HL-60 (cell line): ENCODE measurements around the gene OTOF.

Experiments
- DNase-seq, 2 experiments: peaks; one replicate each; pipeline ENCODE4 v3.0.0-alpha.2; 2010 to 2020; ENCODE audit warnings: low read depth in 1 of 2, low spot score in 1 of 2
- H3K27ac ChIP-seq: fragments of 250-450 bp; sonication (Bioruptor Pico); replicated peaks from 2 replicates; pipeline ENCODE4 v1.5.1; 2020; ENCODE audit warnings: mild to moderate bottlenecking, moderate library complexity
- H3K27me3 ChIP-seq: fragments of 250-450 bp; sonication (Bioruptor Pico); 2 replicates; pipeline ENCODE4 v1.5.1; 2021; ENCODE audit warnings: mild to moderate bottlenecking, moderate library complexity; ENCODE audit not compliant: insufficient read depth, poor library complexity, severe bottlenecking
- H3K4me3 ChIP-seq: replicated peaks from 2 replicates; pipeline ENCODE4 v1.5.1; 2011; ENCODE audit warnings: mild to moderate bottlenecking, control low read depth, low read length; ENCODE audit not compliant: insufficient read depth
- GABPA ChIP-seq: IDR thresholded peaks from 2 replicates; pipeline ENCODE4 v1.6.1; 2012; ENCODE audit warnings: low read depth
- POLR2AphosphoS5 ChIP-seq: IDR thresholded peaks from 2 replicates; pipeline ENCODE4 v1.6.1; 2012; ENCODE audit warnings: low read depth
- SPI1 ChIP-seq: IDR thresholded peaks from 2 replicates; pipeline ENCODE4 v1.6.1; 2012; ENCODE audit warnings: low read depth, mild to moderate bottlenecking, borderline replicate concordance
- TF ChIP-seq, protein P1 (sequence below): IDR thresholded peaks from 2 replicates; pipeline ENCODE4 v1.6.1; 2012; ENCODE audit warnings: low read depth; ENCODE audit not compliant: insufficient replicate concordance
- TF ChIP-seq, protein P2 (sequence below): IDR thresholded peaks from one replicate; pipeline ENCODE4 v1.5.1; 2011; ENCODE audit warnings: low read length, control low read depth, inconsistent platforms; ENCODE audit not compliant: insufficient read depth

OTOF gene

DNA sequence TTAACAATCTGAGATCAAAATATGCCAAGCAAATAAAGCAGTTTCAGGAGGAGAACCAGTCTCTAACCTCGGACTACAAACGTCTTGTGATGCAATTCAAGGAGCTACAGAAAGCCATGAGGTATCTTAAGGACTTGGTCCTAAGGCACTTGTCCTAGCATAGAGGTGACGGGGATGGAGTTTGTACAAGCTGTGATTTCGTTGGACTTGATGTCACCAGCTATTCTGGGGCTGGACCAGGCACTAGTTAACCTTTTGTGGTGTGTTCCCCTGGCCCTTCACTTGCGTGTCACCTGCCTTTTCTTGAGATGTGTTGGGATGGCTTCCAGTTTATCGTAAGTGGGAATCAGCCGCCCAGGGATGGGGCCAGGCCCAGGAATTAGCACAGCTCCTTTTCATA is 33.7 kb downstream of the OTOF start:
- Histone ChIP-seq H3K4me3 (no peak overlapping the region), H3K27me3 (no peaks in the 10 kb centered on the region), H3K27ac (no peak overlapping the region)
- DNase-seq, result no peak
- TF ChIP-seq POLR2AphosphoS5 (no peak), GABPA (no peak), SPI1 (no peak)
- TF ChIP-seq, protein P1, sequence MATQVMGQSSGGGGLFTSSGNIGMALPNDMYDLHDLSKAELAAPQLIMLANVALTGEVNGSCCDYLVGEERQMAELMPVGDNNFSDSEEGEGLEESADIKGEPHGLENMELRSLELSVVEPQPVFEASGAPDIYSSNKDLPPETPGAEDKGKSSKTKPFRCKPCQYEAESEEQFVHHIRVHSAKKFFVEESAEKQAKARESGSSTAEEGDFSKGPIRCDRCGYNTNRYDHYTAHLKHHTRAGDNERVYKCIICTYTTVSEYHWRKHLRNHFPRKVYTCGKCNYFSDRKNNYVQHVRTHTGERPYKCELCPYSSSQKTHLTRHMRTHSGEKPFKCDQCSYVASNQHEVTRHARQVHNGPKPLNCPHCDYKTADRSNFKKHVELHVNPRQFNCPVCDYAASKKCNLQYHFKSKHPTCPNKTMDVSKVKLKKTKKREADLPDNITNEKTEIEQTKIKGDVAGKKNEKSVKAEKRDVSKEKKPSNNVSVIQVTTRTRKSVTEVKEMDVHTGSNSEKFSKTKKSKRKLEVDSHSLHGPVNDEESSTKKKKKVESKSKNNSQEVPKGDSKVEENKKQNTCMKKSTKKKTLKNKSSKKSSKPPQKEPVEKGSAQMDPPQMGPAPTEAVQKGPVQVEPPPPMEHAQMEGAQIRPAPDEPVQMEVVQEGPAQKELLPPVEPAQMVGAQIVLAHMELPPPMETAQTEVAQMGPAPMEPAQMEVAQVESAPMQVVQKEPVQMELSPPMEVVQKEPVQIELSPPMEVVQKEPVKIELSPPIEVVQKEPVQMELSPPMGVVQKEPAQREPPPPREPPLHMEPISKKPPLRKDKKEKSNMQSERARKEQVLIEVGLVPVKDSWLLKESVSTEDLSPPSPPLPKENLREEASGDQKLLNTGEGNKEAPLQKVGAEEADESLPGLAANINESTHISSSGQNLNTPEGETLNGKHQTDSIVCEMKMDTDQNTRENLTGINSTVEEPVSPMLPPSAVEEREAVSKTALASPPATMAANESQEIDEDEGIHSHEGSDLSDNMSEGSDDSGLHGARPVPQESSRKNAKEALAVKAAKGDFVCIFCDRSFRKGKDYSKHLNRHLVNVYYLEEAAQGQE, result no peak
- TF ChIP-seq, protein P2, sequence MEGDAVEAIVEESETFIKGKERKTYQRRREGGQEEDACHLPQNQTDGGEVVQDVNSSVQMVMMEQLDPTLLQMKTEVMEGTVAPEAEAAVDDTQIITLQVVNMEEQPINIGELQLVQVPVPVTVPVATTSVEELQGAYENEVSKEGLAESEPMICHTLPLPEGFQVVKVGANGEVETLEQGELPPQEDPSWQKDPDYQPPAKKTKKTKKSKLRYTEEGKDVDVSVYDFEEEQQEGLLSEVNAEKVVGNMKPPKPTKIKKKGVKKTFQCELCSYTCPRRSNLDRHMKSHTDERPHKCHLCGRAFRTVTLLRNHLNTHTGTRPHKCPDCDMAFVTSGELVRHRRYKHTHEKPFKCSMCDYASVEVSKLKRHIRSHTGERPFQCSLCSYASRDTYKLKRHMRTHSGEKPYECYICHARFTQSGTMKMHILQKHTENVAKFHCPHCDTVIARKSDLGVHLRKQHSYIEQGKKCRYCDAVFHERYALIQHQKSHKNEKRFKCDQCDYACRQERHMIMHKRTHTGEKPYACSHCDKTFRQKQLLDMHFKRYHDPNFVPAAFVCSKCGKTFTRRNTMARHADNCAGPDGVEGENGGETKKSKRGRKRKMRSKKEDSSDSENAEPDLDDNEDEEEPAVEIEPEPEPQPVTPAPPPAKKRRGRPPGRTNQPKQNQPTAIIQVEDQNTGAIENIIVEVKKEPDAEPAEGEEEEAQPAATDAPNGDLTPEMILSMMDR, result no peak

- Histone ChIP-seq H3K27ac (no peak overlapping the region), H3K27me3 (no peaks in the 10 kb centered on the region), H3K4me3 (no peak overlapping the region)
- DNase-seq, result no peak
- TF ChIP-seq, protein P2, result no peak
- TF ChIP-seq POLR2AphosphoS5 (no peak), GABPA (no peak), SPI1 (no peak)
- TF ChIP-seq, protein P1, result no peak
Observed at GRCh38 chr2:26442707-26443106, 35.2 kb downstream of the OTOF start.

GRCh38 chr2:26442301-26442700 is 35.6 kb downstream of the OTOF start:
- Histone ChIP-seq H3K27me3 (no peaks in the 10 kb centered on the region), H3K27ac (no peak overlapping the region), H3K4me3 (no peak overlapping the region)
- TF ChIP-seq, protein P2, result no peak
- TF ChIP-seq GABPA (no peak), SPI1 (no peak), POLR2AphosphoS5 (no peak)
- TF ChIP-seq, protein P1, result no peak
- DNase-seq, result no peak
